Left lung (tissue), 10 donors: ENCODE results near the gene MLH1. TPM values are rescaled to one million over a fixed set of nuclear protein-coding genes. Genes with fewer than 3 reads are reported as not detected.

ENCODE experiments used
- ATAC-seq: fragments of 200-7000 bp; cut with Tn5 transposase; one replicate; pipeline ENCODE4 v1.9.1; 2020; ENCODE audit warnings: moderate library complexity
- DNase-seq, 4 donors: peaks; one replicate each; pipeline ENCODE4 v3.0.0-alpha.2; 2013 to 2020
- H3K27ac ChIP-seq, 2 donors: fragments of 200-600 bp; sonication (generic) in 1 of 2; one replicate each; pipeline versions ENCODE4 v1.5.0 to v1.8.0; 2020 to 2021
- H3K27me3 ChIP-seq, 2 donors: fragments of 200-600 bp; sonication (generic) in 1 of 2; one replicate each; pipeline versions ENCODE4 v1.5.0 to v1.8.0; 2020 to 2021
- H3K36me3 ChIP-seq, 2 donors: fragments of 200-600 bp; sonication (generic) in 1 of 2; one replicate each; pipeline versions ENCODE4 v1.5.0 to v1.8.0; 2020 to 2021
- H3K4me1 ChIP-seq, 2 donors: fragments of 200-600 bp; one replicate each; pipeline ENCODE4 v1.8.0; 2021
- H3K4me3 ChIP-seq, 2 donors: fragments of 200-600 bp; sonication (generic) in 1 of 2; one replicate each; pipeline versions ENCODE4 v1.5.0 to v1.8.0; 2020 to 2021; ENCODE audit warnings: mild to moderate bottlenecking in 1 of 2
- H3K9me3 ChIP-seq, 2 donors: fragments of 200-600 bp; sonication (generic) in 1 of 2; one replicate each; pipeline versions ENCODE4 v1.5.0 to v1.8.0; 2020 to 2021
- CTCF ChIP-seq, 2 donors: fragments of 200-600 bp; sonication (generic) in 1 of 2; IDR thresholded peaks; one replicate each; pipeline versions ENCODE4 v1.5.0 to v1.8.0; 2021; ENCODE audit warnings: antibody characterized with exemption in 2 of 2
- intact Hi-C, 2 donors: fragments of 100-400 bp; cut with DNase I; formaldehyde crosslinking; loops; one replicate each; pipeline versions ENCODE4 v1.11.2 to v1.14.2; 2022
- polyA plus RNA-seq, 6 donors: library from polyadenylated mRNA; unstranded; fragments of 120-200 nt; gene quantifications; one replicate each; pipeline ENCODE4 v1.2.1, GENCODE V29; 2013; ENCODE audit not compliant: insufficient read length in 6 of 6
- total RNA-seq, 2 donors: library from RNA; stranded (reverse); fragmentation: NEBNext Ultra II Directional; extraction: Animal tissue kit (Norgen Biotek cat#: 25700); gene quantifications; one replicate each; pipeline ENCODE4 v1.2.1, GENCODE V29; 2021
- donor health status: DM: no; HTN: yes; CAD: no.
- donor health status: DM: no; HTN: no; CAD: no.

MLH1 gene
- total and polyA plus RNA-seq, 8 donors: 26.1 to 68.5 (median 56.9) TPM

GRCh38 chr3:37024820-37025405 lies 31.6 kb downstream of the MLH1 start:
- no peak overlapping the region for H3K4me3 ChIP-seq
- DNase-seq (no peak), ATAC-seq (no peak)
- peak overlapping the region in 1 of 2 donors; percentile 65 for H3K27ac ChIP-seq
- H3K4me1 ChIP-seq: peaks cover 2 to 11% of the 10 kb centered on the region in 2 donors
- intact Hi-C loops: loop anchor here in 1 of 2 donors (5.0 kb wide), 1 partner anchor 182 kb away; no protein-coding TSS in a partner anchor
- no peaks in the 10 kb centered on the region for H3K27me3 ChIP-seq
- H3K36me3 ChIP-seq: peaks cover 0 to 88% of the 10 kb centered on the region in 2 donors
- TF ChIP-seq CTCF (IDR thresholded peaks at IDR 0.05): no peak
- H3K9me3 ChIP-seq: no peaks in the 10 kb centered on the region

- no peak overlapping the region for H3K27ac ChIP-seq
- no peaks in the 10 kb centered on the region for H3K27me3 ChIP-seq
- no peak for TF ChIP-seq CTCF (IDR thresholded peaks at IDR 0.05)
- H3K36me3 ChIP-seq: peaks cover 0 to 88% of the 10 kb centered on the region in 2 donors
- ATAC-seq (no peak), DNase-seq (no peak)
- H3K4me1 ChIP-seq: peaks cover 2 to 11% of the 10 kb centered on the region in 2 donors
- no peak overlapping the region for H3K4me3 ChIP-seq
- intact Hi-C loops: no loop called here
- no peaks in the 10 kb centered on the region for H3K9me3 ChIP-seq
Observed at GRCh38 chr3:37025561-37026335, 32.4 kb downstream of the MLH1 start.

- peaks cover 0 to 88% of the 10 kb centered on the region in 2 donors for H3K36me3 ChIP-seq
- no peaks in the 10 kb centered on the region for H3K9me3 ChIP-seq
- intact Hi-C loops: no loop called here
- no peaks in the 10 kb centered on the region for H3K27me3 ChIP-seq
- H3K4me1 ChIP-seq: peaks cover 6 to 11% of the 10 kb centered on the region in 2 donors
- ATAC-seq (no peak), DNase-seq (no peak)
- no peak overlapping the region for H3K4me3 ChIP-seq
- no peak for TF ChIP-seq CTCF (IDR thresholded peaks at IDR 0.05)
- no peak overlapping the region for H3K27ac ChIP-seq
Observed at GRCh38 chr3:37026851-37027250, 33.5 kb downstream of the MLH1 start.

- DNase-seq: no peak
- H3K9me3 ChIP-seq: no peaks in the 10 kb centered on the region
- H3K27me3 ChIP-seq: no peaks in the 10 kb centered on the region
- peaks cover 6 to 11% of the 10 kb centered on the region in 2 donors for H3K4me1 ChIP-seq
- peaks cover 0 to 88% of the 10 kb centered on the region in 2 donors for H3K36me3 ChIP-seq
- H3K27ac ChIP-seq: no peak overlapping the region
- ATAC-seq: no peak
- TF ChIP-seq CTCF (IDR thresholded peaks at IDR 0.05): no peak
- intact Hi-C loops: no loop called here
- H3K4me3 ChIP-seq: no peak overlapping the region
Observed at GRCh38 chr3:37028329-37028728, 35.0 kb downstream of the MLH1 start.

- ATAC-seq: no peak
- intact Hi-C loops: no loop called here
Observed at GRCh38 chr3:37029111-37029510, 35.8 kb downstream of the MLH1 start.

More at GRCh38 chr3:37029111-37029510, 35.8 kb downstream of the MLH1 start:
- Histone ChIP-seq H3K27ac (no peak overlapping the region), H3K4me1 (peaks cover 6 to 11% of the 10 kb centered on the region in 2 donors), H3K9me3 (no peaks in the 10 kb centered on the region), H3K27me3 (no peaks in the 10 kb centered on the region), H3K4me3 (no peak overlapping the region), H3K36me3 (peaks cover 0 to 88% of the 10 kb centered on the region in 2 donors)
- no peak for DNase-seq
- TF ChIP-seq CTCF (IDR thresholded peaks at IDR 0.05): no peak
